GM04503 (cell line): Measurements from ENCODE around the gene FIBCD1.
A peak's percentile ranks its signal among the peaks of the same experiment; 100 is the strongest.
"Not testable (repeated sequence)": the region's sequence is repeated elsewhere in the genome, so short reads cannot be mapped to it uniquely, and the experiment has no call there.

Experiments used
- DNase-seq: peaks from one replicate; pipeline ENCODE4 v3.0.0-alpha.2; 2012; ENCODE audit warnings: low read depth

FIBCD1 gene

DNA sequence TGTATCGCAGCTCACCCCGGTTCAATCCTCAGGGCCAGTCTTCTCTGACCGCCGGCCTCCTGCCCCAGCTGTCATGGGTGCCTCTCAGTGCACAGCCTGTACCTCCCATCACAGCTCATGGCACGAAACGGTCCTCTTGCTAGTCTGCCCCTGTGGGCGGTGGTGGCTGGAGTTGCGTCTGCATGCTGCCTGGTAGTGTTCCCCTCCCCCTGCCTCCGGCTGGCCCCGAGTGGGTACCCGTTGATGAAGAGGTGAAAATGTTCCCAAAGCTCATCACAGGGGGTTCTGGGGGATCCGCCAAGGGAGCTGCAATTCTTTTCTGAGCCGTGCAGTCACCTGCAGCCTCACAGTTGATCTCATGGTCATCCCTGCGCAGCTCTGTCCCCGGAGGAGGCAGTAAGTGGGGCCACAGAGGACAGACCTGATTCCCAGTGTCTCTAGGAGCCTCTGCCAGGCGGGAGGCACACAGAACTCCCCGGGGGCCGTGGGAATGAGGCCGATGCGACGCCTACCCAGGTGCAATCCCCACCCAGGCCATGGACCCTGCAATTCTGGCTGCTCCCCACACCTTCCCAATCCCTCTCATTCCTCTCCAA lies 34.7 kb upstream of the FIBCD1 start:
- no peak for DNase-seq

GRCh38 chr9:130972957-130973685 lies 34.1 kb upstream of the FIBCD1 start:
- no peak for DNase-seq

GRCh38 chr9:130972277-130972956 lies 33.4 kb upstream of the FIBCD1 start:
- no peak for DNase-seq

DNA sequence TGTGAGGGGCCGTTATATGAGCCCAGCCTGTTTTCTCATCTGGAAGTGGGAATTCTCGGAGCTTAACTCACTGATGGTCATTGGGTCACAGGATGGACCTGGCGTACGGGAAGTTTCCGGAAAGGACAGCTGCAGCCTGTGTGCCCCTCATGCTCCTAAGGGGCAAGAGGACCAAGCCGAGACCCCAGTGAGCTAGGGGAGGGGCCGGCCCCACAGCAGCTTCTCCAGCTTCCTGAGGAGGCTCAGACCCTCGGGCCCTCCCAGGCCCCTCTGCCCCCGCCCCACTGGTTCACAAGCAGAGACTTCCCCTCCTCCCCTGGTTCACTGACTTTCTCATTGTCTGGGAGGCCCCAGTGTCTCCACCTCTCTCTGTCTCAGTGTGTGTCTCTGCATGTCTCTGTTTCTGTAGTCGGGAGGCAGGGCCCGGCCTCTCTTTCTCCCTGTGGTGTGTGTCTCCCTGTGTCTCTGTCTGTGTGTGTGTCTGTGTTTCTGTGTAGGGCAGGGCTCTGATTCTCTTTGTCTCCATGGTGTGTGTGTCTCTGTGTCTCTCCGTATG lies 32.3 kb upstream of the FIBCD1 start:
- DNase-seq = no peak

DNA sequence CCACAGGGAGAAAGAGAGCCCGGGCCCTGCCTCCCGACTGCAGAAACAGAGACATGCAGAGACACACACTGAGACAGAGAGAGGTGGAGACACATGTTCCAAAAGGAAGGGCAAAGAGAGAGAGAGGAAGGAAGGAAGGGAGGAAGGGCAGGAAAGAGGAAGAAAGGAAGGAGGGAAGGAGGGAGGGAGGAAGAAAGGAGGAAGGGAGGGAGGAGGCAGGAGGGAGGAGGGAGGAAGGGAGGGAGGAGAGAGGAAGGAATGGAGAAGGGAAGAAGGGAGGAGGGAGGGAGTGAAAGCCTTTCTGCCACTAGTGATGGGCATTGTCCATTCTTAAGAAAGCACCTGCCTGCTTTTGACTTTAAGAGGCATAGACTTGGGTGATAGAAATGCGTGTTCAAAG lies 31.8 kb upstream of the FIBCD1 start:
- DNase-seq = no peak

- DNase-seq = no peak
Measured at GRCh38 chr9:130970052-130970451, 31.0 kb upstream of the FIBCD1 start.

- DNase-seq = no peak
Measured at GRCh38 chr9:130965680-130966079, 26.6 kb upstream of the FIBCD1 start.

DNA sequence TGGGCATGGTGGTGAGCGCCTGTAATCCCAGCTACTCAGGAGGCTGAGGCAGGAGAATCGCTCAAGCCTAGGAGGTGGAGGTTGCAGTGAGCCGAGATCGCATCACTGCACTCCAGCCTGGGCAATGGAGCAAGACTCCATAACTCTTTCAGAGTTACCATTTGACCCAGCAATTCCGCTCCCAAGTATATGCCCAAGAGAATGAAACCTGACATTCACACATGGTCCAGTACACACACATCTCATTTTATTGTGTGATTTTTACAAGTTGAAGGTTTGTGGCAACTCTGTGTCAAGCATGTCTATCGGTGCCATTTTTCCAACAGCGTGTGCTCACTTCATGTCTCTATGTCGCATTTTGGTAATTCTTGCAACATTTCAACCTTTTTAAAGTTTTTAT lies 24.9 kb upstream of the FIBCD1 start:
- DNase-seq = no peak

DNA sequence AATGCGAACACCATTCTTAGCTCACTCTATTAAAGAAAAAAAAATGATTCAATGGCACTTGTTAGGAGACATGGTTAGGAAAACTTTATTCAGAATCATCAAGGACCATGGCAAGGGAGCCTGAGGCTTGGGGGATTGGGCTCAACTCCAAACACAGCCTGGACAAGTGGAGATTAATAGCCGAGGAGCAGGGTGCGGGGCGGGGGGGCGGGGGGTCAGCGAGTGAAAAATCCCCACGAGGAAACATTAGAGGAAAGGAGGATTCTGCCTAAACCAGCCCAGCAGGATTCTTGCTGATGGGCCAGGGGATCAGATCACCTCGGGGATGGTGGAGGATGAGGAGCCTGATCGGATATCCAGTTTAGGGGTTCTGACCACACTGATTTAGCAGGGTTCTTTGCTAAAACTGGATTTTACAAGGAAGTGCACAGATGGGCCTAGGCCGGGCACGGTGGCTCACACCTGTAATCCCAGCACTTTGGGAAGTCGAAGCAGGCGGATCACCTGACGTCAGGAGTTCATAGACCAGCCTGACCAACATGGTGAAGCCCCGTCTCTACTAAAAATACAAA lies 24.4 kb upstream of the FIBCD1 start:
- no peak for DNase-seq

DNA sequence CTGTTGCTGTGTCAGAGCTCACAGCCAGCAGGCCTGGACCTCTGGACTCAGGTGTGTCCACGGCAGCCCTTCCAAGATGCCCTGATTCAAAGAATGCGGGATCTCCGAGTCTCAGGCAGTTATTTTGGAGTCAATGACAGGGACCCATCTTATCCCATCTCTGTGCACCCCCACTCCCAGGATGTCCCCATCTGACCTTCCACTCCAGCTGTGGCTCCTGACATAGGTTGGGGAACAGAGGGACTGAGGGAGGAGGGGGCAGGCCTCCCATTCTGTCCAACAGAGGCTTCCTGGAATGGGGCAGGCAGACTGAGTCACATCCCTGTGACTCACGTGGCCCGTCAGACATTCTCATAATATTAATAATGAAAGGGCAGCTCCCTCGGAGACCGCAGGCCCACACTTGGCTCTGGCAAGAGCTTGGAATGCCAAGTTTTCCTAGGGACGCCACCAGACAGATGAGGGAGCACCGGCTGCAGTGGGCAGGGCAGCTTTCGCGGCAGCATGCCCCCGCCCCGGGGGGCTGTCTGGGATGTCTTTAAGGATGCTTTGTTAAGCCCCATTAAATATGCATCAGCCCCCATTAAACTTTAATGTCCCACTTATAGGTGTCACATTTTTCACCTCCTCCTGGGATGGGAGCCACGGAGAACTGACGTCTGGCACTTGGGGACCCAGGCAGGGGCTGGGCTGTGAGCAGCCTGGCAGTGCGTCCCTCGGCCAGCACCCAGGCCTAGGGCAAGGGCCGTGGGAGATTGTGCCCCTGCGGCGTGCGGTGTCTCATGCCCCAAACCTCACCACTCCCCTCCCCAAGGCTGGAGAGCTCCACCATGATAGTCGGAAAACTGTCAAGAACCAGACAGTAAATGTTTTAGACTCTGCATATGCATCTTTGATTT lies 23.6 kb upstream of the FIBCD1 start:
- DNase-seq = peak; percentile 79

- DNase-seq = no peak
Measured at GRCh38 chr9:130961511-130962300, 22.7 kb upstream of the FIBCD1 start.

DNA sequence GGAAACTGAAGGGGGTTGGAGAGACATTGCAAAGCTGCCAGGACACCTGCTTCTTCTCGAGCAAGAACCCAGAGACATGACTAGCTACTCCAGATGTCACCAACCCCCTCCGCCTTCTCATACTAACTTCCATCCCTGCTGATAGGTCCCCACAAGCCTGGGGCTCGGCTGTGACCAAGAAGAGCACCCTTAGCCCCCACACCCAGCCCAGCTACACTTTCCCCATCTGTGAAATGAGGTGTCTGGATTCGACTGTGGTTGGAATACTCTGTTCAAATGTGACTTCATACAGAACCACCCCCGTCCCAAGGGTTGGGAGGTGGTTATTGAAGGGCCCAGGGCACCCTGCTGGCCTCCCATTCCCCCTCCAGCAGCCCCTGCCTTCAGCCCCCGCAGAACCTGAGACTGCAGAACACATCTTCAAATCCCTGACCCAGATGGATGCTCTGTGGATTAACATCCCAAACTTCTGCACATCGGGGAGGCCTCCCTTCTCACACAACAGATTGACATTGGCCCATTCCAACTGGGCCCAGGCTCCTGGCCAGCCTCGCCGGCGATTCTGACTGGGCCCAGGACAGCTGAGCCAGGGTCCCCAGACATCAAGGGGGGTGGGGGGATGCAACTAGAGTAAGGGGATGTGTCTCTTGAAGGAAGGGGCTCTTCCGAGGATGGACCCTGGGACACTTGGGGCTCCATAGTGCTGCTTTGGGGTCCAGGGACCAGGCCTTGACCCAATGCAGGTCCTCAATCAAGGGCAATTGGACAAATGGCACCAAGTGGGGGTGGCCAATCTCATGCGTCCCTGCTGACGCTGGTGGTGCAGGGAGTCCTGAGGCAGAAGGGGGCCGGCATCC lies 21.7 kb upstream of the FIBCD1 start:
- DNase-seq = no peak

DNA sequence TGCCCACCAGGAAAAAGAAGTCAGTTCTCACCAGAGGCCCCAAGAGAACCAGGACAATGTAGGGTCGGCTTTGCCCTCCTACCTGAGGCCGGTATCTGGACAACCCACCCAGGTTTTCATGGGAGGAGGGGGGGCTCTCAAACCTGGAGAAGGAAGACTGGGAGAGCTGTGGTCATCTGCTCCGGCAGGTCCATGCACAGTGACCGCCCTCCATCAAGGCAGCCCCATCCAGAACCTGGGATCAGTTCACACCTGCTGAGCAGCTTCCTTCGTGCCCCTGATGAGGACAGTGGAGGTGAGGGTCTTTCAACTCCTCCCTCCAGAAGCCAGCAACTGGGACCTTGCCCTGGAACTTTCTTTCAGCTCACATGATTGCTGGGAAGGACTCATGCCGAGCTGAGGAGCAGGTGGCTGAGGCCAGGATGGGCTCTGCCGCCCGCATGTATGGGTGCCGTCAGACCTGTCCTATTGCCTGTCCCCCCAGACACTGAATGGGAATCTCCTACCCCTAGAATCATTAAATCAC lies 20.8 kb upstream of the FIBCD1 start:
- DNase-seq = no peak

- not testable (repeated sequence) for DNase-seq
Measured at GRCh38 chr9:130958564-130958963, 19.5 kb upstream of the FIBCD1 start.

DNA sequence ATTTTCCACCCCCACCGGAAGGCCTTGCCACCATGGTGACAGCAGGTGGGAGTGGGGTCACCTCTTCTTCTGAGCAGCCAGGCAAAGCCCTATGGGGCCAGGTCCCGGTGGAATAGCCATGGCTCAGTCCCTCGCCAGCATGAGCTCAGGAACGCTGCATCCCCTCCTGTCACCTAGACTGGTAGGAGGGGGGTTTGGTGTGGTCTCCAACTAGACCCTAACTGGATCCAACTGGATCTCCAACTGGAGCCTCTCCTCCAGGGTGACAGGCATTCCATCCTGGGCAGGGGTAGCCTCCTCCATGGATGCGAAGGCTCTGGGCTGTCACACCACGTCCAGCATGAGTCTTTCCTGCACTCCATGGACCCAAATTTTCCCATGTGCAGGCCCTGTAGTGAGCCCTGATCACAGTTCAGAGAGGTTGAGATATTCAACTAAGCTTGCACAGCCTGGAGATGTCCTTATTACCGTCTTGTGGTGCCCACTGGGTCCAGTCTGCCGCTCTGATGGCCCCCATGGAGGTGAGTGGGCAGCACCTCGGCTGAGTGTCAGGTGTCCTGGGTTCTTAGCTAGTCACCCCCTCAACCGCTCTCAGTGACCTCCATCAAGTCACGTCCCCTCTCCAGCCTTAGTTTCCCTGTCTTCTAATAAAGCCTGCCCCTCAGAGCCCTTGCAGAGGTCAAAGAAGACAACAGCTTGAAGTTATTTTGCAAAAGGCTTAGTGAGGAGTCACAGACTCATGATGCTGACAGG lies 18.6 kb upstream of the FIBCD1 start:
- DNase-seq = no peak

DNA sequence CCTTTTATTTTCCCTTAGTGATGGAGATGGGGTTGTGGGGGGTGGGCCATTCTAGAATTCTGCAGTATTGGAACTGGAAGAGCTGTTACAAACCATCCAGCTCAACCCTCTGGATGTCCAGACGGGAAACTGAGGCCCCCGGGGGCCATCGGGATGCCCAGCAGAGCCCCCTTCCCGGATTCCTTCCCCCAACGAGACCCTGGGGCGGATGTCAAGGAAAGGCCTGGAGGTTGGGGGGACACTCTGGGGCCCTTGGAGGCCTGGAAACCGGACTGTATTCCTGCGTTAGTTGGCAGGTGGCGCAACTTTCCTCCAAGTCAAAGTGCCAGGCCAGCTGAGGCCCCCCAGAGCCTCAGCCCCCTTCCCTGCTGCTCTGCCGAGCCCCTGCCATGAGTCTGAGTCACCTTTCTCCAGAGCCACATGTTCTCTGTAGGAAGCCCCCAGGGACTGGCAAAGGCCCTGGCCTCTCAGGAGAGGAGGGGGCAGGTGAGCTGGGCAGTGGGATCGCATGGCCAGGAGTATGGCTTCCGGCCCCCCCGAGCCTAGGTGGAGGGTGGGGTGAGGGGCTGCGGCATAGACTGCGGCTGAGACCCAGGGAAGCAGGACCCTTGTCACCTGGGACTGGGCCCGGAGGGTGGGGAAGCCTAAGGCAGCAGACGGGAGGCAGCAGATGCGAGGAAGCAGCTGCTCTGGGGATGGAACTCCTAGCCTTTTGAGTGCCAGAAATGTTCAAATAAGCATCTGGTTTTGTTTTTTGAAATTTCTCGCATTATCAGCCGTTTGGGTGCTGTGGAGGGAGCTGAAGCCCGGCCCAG lies 17.8 kb upstream of the FIBCD1 start:
- no peak for DNase-seq

DNA sequence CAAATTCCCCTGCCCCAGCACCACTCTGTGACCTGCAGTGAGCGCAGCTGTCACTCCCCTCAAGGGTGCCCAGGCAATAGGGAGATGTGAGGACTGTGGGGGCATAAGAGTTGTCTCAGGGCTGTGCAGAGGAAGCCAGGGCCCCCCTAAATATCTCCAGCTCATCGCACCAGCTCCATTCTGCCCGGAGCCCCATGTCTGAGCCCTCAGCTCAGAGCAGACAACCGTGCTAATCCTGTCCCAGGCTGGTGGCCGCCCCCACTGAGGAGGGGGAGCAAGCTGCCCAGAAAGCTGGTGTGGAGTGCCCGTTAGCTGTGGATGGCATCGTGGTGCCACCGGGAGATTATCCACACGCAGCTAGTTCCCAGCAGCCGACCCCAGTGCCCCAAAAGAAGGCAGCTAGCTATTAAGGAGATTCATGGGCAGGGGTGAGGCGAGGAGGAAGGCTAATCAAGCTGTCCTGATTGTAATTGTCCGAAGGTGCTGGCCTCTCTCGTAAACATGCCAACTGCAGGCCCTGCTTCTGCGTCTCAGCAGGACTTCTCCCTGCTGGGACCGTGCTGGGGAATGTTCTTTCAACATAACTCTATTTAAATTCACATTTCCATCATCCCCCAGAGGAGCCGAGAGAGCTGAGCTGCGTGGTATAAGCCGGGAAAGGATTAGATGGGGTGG lies 17.0 kb upstream of the FIBCD1 start:
- no peak for DNase-seq
